GM18520 (cell line): ENCODE data around the gene PYROXD2.

Experiments used
- ATAC-seq: cut with Tn5 transposase; IDR thresholded peaks from one replicate; pipeline ENCODE4 v1.9.1; 2021; ENCODE audit not compliant: unreplicated experiment

Gene PYROXD2

GRCh38 chr10:98414932-98415730 is at the start of gene PYROXD2:
PYROXD2 (minus strand) TSS chr10:98415182; CDS start chr10:98415135, 47 bp downstream.
- ATAC-seq: no peak

- ATAC-seq: no peak
Observed at GRCh38 chr10:98463976-98464754, 49.2 kb upstream of the PYROXD2 start.

GRCh38 chr10:98463016-98463415 is 48.0 kb upstream of the PYROXD2 start:
- ATAC-seq: no peak

DNA sequence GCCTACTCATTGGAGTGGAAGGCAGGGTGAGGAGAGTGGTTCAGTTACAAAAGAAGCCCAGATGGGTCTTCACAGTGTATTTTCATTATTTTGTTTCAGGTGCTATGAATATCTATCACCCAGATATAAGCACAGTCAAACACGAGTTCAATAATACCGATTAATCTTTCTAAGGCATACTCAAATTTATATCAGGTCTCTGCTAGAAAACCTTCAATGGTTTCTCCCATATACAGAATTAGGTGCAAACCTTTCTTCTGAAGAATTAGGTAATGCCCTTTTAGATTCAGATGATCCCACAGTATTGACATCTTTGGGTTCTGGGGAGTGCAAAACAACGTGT is 46.5 kb upstream of the PYROXD2 start:
- no peak for ATAC-seq

GRCh38 chr10:98460837-98461499 is 46.0 kb upstream of the PYROXD2 start:
- no peak for ATAC-seq

DNA sequence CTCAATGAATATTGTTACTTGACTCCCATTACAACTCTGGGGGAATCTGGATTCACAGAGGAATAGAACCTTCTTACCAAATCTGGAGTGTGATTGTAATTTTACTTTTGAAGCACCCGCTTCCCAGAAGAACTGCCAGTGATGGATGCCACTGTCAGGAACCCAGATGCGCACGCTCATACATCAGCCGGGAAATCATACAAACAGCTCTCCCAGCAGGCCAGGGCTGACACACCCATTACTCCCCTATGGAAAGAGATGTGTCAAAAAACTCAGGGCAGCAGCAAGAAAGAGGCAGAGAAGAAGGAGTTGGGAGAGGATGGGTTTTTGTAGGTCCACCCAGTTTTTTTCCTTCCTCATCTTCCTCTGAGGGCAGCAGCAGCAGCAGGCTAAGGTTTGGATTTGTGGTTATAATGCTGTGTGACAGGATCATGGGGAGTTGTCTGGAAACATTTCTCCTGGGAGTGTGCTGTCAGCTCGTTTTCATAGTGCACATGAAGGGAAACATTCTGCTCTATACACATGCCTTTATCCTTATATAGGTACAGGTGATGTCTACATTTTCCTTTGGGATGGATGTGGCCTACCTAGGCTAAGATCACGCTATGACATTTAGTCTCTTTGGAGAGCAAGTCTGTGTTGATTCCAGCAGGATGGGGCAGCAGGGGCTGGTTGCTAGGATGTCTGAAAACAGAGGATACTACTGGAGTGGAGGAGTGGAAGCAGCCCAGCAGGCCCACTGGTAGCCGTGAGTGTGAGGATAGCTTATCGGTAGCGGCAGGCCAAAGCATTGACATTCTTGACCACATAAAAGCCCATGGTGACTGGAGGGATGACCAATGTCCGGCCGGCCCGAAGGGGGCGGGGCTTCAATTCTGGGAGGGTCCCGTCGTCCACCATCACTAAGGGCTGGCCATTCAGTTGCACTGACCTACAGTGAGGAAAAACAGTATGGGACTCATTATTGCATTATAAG is 44.1 kb upstream of the PYROXD2 start:
- no peak for ATAC-seq

DNA sequence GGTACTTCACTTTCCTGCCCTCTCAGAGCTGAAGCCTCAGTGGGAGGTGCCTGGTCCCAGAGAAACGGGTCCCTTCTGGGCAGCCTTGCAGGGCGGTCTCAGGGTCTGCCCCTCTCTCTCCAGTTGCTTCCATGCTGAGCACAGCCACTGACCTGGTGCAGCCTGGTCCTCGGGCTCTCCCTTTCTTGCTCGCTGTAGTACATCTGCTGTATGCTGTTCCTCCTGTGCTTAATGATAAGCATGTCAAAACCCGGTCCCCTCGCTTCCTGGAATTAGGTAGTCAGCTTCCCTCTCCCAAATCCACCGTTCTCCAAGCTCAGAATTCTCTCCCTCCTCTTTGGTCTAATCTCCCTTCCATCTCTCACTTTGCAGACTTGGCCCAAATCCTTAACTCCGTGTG is 42.7 kb upstream of the PYROXD2 start:
- no peak for ATAC-seq

DNA sequence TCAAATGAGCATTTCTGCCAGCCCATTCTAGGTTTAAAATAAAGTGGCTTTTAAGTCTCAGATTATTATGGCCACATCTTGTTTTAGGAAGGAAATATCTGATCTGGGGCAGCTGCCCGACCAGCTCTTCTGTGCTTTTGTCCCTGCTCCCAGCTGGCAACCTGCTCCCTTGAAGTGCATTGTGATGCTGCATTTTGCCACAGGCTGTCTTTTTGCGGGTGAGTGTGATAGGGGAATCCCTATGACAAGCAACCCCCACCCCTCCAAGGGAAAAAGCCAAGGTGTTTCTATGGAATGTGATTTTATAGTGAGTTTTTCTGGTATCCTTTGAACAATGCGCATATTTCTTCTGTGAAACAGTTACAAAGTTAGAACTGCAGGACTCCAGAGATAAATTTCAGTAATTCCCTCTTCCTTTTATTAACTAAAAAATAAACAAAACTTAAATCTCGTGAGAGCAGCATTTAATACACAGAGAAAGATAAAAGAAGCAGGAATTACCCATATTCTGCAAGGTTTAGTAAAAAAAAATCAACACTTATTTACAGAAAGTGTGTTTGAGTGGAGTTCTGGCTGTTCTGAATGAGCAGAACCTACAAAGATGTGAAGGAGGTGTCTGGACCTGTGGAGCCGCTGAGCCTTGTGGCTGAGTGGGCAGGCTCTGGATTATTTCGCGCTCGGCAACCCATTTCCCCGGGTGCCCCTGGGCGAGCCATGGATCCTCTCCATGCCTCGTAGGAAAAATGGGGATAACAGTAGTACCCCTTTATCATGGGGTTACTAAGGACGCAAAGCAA is 41.9 kb upstream of the PYROXD2 start:
- ATAC-seq: no peak

DNA sequence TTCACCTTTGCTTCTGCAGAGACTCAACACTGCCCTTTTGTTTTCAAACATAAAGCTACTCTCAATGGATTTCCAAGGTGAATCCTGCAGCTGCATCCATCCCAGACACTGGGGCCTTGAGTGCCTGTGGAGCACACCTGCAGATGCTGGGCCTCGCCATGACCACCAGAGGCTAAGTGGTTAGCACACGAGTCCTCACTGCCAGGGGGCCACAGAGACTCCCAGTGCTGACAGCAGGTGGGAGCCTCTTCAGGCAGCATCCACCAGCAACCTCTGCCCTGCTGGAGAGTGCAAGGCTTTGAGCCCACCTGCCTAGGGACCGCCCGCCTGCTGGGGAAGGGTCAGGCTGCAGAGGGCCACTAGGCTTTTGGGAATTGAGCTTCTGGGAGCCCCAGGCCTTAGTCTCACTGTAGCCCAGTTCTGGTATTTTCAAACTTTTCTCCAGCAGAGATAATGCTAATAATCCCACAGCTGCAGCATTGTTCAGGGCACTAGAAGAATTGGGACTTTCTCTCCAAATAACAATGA is 41.1 kb upstream of the PYROXD2 start:
- no peak for ATAC-seq

GRCh38 chr10:98453729-98454128 is 38.7 kb upstream of the PYROXD2 start:
- ATAC-seq: no peak

GRCh38 chr10:98450618-98451017 is 35.6 kb upstream of the PYROXD2 start:
- ATAC-seq: no peak

- no peak for ATAC-seq
Observed at GRCh38 chr10:98449287-98449686, 34.3 kb upstream of the PYROXD2 start.

DNA sequence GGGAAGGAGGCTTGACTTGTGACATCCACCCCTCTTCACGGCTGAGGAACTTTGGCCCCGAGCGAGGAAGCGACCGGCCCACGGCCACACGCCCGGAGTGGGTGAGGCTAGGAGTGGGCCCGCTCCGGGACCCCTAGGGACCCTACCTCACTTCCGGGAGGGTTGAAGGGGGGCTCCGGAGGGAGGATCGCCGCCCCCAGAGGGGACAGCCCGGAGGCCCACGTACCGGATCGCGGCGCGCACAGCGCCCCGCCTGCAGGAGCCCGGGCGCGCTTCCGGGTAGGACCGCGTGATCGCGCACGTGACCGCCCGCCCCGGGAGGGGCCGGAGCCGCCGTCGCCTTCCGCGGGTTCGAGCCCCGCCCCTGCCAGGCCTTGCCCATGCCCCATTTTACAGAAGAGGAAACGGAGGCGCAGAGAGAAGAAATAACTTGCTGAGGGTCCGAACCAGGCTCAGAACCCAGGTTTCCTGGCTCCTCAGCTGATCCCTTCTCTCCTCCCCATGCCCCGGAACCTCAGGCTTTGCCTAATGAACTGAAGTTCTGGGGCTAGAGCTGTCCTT is 31.8 kb upstream of the PYROXD2 start, which contains the start of gene HPS1:
TSS of gene HPS1 (minus strand) at position 275 of the 561 bp plus-strand sequence. CDS start 3,695 bp downstream, outside the sequence.
- ATAC-seq: peak; percentile 69

- ATAC-seq: peak; percentile 5
Observed at GRCh38 chr10:98446151-98446660, 31.2 kb upstream of the PYROXD2 start.

- ATAC-seq: no peak
Observed at GRCh38 chr10:98445200-98445812, 30.3 kb upstream of the PYROXD2 start.

- no peak for ATAC-seq
Observed at GRCh38 chr10:98444314-98445006, 29.5 kb upstream of the PYROXD2 start.

DNA sequence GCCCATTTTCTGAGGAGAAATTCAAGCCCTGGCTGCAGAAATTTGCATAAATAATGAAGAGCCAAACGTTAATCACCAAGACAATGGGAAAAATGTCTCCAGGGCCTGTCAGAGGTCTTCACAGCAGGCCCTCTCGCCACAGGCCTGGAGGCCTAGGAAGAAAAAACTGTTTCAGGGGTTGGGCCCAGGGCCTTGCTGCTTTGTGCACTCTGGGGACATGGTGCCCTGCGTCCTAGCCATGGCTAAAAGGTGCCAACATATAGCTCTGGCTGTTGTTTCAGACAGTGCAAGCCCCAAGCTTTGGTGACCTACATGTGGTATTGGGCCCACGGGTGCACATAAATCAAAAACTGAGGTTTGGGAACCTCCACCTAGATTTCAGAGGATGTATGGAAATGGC is 23.7 kb upstream of the PYROXD2 start:
- ATAC-seq: no peak

DNA sequence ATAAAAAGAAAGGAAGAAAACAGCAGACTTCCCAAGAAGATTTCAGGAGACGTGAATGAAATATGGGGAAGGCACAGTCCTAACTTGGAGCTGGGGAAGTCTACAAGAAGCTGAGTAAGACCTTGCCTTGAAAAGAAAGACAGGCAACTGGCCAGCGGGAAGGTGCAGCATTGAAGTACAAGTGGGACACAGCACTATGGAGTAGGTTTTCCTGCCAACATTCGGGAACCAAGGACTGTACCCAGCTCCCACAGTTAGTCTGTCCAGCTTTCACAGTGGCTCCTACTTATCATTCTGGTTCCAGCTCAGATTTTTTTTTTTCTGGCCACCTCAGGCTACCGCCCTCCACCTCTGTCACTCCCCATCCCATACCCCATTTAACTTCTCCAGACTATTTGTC is 21.7 kb upstream of the PYROXD2 start:
- ATAC-seq: no peak
